DMS79 (cell line): ENCODE measurements around the gene L3MBTL2.
"Not testable (repeated sequence)": the region's sequence is repeated elsewhere in the genome, so short reads cannot be mapped to it uniquely, and the experiment has no call there.

Experiments used
- DNase-seq: peaks from one replicate; lab custom pipeline; 2025; lab: John Stamatoyannopoulos, UW

Gene L3MBTL2

DNA sequence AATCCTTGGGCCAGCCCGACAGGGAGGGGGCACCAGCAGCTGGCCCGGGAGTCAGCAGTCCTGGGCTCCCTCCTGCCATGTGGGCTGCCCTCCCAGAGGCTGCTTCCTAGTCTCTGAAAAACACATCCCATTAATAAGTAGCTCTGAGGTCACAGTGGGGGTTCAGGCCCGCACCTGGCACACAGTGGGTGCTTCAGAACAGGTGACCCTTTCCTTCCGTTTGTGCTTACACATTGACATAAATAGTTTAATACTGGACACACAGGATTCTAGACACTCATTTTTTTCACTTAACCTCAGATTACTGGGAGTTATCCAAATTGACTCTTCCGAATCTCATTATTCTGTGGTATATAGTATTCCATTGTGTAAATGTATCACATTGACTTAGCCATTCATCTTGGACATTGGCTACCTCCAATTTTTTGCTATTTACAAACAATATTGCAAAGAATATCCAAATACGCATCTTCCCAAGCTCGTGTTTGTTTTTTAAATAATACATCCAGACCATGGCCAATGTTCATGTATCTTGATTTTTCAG is 36.1 kb downstream of the L3MBTL2 start:
- DNase-seq, result no peak

DNA sequence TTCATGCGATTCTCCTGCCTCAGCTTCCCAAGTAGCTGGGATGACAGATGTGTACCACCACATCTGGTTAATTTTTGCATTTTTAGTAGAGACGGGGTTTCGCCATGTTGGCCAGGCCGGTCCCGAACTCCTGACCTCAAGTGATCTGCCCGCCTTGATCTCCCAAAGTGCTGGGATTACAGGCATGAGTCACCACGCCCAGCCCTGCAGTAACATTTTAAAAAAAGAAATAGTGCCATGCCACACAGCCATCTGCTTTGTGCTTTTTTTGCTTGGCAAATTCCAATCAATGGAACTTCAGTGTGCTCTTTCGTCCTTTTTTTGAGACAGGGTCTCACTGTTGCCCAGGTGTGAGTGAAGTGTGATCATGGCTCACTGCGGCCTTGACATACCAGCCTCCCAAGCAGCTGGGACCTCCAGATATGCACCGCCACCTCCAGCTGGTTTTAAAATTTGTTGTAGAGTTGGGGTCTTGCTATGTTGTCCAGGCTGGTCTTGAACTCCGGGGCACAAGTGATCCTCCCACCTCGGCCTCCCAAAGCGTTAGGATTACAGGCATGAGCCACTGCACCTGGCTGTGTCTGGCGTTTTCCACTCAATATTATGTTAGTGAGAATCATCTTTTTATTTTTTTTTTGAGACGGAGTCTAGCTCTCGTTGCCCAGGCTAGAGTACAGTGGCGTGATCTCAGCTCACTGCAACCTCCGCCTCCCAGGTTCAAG is 37.4 kb downstream of the L3MBTL2 start:
- no peak for DNase-seq

- no peak for DNase-seq
Observed at GRCh38 chr22:41243361-41243760, 38.2 kb downstream of the L3MBTL2 start.

DNA sequence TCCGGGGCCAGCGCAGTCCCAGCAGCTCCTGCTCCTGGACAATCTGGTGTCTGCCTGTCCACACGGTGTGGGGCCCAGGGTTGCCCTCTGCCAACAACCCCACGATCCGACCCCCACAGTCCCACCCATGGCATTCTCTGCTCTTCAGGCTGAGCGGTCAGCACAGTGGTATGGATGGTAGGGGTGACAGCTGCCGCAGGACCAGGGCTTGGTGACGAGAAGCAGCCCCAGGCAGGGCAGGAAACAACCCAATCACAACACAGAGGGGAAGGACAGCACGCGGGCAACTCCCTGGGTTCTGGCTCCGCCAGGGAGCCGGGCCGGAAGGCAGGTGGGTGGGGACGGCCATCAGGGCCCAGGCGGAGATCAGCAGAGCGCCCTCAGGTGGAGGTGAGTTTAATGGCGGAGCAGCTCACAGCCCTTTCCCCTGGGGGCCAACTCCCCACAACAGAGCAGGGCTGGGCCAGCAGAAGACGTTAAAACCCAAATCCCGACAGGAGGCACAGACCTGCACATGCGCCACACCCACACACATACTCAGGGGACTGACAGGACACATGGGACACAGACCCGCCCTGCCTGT is 40.9 kb downstream of the L3MBTL2 start:
- no peak for DNase-seq

DNA sequence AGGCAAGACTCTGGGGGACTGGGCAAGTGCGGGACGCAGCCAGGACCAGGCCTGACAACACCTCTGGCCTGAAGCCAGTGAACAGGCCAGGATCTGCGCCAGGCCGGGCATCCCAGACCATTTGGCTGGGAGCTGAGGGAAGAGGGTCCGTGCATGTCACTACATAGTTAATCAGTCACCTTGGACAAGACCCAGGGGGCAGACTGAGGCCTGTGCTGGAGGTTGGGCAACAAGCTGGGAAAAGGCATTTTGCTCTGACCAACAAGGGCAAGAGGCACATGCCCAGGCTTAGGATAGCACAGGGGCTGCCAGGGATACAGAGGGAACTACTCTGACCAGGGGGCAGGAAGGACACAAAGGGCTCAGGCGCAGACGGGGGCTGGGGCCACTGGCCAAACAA is 42.6 kb downstream of the L3MBTL2 start:
- DNase-seq, result no peak

DNA sequence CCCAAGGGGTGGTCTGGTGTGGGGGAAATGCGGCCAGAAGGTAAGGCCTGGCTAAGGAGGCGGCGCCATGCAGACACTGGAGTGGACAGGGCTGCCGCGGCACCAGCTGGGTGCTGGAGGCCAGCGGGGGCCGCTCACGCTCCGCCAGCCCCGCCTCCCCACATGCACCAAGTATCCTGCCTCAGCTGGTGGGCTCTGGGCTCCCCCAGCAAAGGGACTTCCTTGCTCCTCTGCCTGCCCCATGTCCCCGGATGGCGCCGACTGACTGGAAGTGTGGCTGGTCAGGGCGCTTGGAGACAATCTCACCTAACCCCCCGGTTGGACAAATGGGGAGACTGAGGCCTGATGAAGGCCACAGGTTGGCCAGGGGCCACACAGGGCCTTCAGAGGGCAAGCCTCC is 43.2 kb downstream of the L3MBTL2 start:
- no peak for DNase-seq

DNA sequence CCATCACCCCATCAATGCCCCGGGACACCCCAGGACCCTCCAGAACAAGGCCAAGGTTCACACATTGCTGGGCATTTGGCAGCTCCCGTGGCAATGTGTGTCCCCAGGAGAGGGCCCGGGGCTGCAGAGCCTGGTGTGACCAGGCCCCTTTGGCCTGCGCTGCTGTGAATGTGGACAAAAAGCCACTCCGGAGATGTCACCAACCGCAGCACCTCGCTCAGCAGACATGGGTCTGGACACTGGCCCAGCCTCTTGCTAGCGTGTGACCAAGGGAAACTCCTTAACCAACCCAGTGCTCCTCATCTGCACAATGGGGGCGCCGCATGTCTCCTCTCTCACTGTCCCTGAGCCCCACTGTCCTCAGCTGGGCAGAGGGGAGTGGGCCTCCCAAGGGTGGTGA is 43.6 kb downstream of the L3MBTL2 start:
- no peak for DNase-seq

- no peak for DNase-seq
Observed at GRCh38 chr22:41249442-41249841, 44.3 kb downstream of the L3MBTL2 start.

DNA sequence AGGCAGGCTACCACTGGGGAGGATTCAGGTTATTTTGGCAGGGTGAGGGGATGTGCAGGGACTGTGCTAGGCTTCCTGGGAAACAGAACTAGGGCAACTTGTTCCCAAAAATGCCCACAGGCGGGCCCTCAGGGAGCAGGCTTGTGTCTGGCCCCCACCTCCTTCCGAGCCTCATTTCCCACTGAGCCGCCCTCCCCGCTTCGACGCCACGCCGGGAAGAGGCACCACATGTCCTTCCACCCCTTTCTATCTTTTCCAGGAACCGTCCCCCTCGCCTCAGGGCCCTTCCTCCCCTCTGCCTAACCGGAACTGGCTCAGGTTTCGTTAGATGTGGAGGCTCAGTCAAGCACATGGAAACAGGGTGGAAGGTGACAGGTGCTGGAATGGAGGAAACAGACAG is 45.0 kb downstream of the L3MBTL2 start:
- no peak for DNase-seq

GRCh38 chr22:41252365-41252764 is 47.3 kb downstream of the L3MBTL2 start:
- DNase-seq, result no peak

DNA sequence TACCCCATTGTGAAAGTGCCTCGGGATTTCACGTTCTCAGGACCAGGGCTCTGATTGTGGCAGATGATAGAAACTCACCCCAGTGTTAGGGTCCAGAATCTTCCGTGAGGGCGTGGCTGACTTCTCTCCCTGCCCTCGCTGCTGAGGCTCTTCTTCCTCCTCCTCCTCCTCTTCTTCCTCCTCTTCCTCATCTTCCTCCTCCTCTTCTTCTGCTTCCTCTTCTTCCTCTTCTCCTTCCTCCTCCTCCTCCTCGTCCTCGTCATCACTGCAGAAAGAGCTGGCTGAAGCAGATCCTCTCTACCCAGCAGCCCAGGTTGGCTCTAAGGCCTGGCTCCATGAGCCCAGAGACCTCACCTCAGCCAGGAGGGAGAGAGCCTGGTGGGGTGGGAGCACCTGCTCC is 49.1 kb downstream of the L3MBTL2 start:
- no peak for DNase-seq

- DNase-seq, result no peak
Observed at GRCh38 chr22:41256254-41257253, 51.4 kb downstream of the L3MBTL2 start.

DNA sequence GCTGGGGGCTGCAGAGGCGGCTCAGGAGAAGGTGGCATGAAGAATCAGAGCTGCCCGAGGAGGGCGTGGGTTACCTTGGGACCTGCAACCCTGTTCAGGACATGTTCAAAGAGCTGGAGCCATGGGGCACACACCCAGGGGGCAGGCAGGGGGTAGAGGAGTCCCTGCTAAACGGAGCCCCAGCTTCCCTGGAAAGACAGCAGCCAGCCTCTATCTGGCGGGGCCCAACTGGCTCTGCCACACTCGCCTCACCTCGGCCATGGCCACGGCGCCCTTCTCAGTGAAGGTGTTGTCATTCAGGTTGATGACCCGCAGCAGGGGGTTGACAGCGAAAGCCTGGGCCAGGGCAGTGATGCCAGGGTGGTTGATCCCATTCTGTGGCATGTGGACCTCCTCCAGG is 52.6 kb downstream of the L3MBTL2 start:
- no peak for DNase-seq

DNA sequence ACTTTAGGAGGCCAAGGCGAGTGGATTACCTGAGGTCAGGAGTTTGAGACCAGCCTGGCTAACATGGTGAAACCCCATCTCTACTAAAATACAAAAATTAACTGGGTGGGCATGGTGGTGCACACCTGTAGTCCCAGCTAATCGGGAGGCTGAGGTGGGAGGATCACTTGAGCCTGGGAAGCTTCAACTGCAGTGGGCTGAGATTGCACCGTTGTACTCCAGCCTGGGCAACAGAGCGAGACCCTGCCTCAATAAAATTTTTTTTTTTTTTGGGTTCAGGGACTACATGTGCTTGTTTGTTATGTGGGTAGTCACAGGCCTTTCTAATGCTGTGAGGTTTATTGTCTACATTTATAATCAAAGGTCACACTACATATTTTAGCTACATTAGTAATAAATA is 54.6 kb downstream of the L3MBTL2 start:
- not testable (repeated sequence) for DNase-seq

GRCh38 chr22:41260871-41261270 is 55.8 kb downstream of the L3MBTL2 start:
- DNase-seq, result no peak

GRCh38 chr22:41261541-41262249 is 56.6 kb downstream of the L3MBTL2 start:
- DNase-seq, result no peak

- no peak for DNase-seq
Observed at GRCh38 chr22:41262250-41262765, 57.2 kb downstream of the L3MBTL2 start.

DNA sequence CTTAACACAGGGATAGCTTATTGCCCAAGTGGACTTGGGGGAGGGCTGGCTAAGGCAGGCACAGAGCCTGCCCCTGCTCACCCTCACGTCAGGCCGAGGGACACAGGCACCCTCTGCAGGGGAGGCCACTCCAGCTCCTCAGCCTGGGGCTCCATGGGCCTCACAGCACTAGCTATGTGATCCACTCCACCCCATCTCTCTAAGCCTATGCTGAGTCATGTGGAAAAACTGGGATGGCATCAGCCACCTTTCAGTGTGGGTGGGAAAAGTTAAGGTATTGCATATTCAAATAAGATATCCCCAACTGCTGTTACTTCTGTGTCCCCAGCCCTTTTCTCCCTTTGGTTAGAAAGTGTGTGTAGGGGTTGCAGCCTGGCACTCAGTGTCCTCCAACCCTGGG is 58.6 kb downstream of the L3MBTL2 start:
- DNase-seq, result no peak

- no peak for DNase-seq
Observed at GRCh38 chr22:41264408-41264941, 59.4 kb downstream of the L3MBTL2 start.

GRCh38 chr22:41267958-41268357 is 62.8 kb downstream of the L3MBTL2 start:
- no peak for DNase-seq

GRCh38 chr22:41271787-41272186 is 66.7 kb downstream of the L3MBTL2 start:
- no peak for DNase-seq
